IPS-11a (cell line): ENCODE results near the gene DTL.

ENCODE experiments used
- H3K4me3 ChIP-seq: one replicate; pipeline ENCODE4 v1.5.1; 2013; ENCODE audit warnings: low read depth, low read length, control low read depth

DTL gene

DNA sequence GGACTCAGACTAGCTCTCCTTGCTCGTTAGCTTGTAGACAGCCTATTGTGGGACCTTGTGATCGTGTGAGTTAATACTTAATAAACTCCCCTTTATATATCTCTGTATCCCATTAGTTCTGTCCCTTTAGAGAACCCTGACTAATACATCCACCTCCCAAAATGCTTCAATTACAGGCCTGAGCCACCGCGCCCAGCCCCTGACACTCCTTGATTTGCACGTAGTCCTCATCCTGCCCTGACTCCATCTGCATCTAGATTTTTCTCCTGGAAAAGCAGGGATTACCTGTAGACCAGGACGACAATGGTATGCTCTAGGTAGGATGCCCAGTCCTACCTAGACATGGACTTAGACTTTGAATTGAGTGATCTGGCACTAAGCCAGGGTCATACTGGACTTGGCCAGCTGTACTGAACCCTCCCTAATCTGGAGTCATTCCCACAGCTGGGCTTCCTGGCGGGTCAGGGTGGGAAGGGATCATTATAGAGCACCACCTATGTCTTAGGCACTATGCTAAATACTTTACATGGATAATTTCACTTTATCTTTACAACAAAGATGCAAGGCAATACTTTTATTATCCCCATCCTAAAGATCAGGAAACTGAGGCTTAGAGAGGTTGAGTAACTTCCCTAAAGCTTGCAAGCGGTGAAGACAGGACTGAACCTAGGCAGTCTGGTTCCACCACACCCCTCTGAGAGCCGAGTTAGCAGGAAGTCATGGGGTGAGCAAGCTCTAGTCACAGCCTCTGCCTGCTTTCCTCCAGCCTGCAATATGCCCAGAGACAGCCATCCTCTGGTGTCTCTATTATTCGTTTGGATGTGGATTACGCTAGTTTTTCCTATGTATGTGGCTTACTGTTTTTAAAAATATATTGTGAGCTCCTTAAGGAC is 89.4 kb downstream of the DTL start:
- H3K4me3 ChIP-seq: no peak overlapping the region

DNA sequence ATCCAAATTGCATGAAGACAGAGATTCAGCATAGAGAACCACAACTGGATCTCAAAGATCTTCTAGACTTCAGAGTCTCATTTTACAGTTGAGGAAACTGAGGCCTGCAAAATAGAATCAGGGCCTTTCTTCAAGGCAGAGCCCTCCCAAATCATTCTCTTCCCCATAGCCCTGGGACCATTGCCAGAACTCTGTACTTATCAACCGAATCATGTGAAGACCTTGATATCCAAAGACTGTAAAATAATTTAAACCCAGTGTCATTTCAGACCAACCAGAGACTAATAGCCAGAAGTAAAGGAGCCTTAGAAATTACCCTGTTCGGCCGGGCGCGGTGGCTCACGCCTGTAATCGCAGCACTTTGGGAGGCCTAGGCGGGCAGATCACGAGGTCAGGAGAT is 90.1 kb downstream of the DTL start:
- H3K4me3 ChIP-seq: no peak overlapping the region

DNA sequence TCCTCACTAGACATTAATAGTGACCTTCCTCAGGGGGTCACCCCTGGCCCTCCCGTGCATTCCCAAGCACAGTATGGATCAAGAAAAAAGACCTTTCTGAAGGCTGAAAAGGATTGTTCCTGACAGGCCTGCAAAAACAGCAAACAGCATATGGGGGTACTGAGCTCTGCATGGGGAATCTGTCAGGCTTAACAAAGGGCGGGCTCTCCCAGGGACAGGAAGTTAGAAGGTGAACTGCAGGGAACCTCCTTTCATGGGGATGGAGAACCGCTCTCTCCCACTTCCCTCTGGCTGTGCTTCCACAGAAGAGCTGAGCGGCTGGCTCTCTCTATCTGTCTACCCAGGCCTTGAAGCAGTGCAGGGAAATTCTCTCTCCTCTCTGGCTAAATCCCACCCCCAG is 91.7 kb downstream of the DTL start:
- H3K4me3 ChIP-seq: no peak overlapping the region

DNA sequence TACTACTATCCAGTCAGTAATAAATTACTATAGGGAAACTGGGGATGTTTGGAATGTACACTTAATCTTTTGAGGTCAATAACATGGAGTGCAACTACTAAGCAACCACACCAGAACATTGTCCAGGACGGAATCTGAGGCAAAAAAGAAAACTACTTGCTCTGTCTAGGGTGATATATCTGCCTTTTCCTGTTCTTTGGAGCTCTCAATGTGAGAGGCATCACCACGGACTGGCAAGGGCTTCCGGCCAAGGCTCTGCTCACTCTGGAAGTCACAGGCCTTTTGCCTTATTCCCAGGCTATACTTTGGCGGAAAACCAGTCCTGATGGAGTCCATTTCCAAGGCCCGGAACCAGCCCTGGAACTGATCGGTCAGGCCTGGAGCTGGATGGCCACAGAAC is 94.2 kb downstream of the DTL start:
- no peak overlapping the region for H3K4me3 ChIP-seq

DNA sequence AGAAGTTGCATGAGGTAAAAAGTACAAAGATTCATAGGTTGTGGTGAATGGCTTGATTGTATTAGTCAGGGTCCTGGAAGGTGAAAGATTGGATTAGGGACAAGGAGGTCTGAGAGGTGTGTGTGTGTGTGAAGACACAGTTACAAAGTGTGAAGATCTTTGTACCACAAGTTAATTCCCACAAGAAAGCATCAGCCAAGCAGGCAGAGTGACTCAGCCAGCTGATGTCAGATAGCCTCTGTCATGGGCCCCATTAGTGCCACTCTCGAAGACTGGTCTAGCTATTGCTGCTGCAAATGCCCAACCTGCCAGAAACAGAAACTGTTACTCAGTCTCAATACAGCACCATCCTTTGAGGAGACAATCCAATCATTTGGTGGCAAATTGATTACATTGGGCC is 96.5 kb downstream of the DTL start:
- no peak overlapping the region for H3K4me3 ChIP-seq

DNA sequence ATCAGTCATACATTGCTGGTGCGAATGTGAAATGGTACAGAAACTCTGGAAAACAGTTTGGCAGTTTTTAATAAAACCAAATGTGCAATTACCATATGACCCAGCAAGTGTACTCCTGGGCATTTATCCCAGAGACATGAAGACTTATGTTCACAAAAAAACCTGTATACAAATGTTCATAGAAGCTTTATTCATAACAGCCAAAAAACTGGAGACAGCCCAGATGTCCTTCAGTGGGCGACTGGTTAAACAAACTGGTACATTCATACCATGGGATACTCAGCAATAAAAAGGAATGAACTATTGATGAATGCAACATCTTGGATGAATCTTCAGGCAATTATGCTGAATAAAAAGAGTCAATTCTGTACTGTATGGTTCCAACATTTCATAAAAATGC is 97.8 kb downstream of the DTL start:
- H3K4me3 ChIP-seq: no peak overlapping the region

DNA sequence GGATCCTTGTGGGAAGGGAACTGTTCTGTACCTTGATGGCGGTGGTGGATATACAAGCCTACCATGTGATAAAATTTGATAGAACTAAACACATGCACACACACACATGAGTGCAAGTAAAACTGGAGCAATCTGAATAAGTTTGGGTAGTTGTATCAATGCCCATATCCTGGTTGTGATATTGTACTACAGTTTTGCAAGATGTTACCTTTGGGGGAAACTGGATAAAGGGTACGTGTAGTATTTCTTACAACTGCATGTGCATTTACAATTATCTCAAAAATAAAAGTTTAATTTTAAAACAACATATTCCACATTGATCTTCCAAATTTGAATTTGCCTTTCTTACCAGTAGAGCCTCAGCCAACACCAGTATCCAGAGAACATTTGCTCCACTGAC is 99.6 kb downstream of the DTL start:
- H3K4me3 ChIP-seq: no peak overlapping the region

DNA sequence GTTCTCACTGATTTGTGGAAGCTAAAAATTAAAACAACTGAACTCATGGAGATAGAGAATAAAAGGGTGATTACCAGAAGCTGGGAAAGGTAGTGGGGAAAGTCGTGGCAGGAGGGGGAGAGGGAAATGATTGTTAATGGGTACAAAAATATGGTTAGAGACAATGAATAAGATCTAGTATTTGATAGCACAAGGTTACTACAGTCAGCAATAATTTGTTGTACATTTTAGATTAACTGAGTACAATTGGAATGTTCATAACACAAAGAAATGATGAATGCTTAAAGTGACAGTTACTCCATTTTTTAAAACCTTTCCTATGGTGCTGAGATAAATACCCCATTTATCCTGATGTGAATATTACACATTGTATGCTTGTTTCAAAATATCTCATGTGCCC is 102.3 kb downstream of the DTL start:
- H3K4me3 ChIP-seq: no peak overlapping the region

DNA sequence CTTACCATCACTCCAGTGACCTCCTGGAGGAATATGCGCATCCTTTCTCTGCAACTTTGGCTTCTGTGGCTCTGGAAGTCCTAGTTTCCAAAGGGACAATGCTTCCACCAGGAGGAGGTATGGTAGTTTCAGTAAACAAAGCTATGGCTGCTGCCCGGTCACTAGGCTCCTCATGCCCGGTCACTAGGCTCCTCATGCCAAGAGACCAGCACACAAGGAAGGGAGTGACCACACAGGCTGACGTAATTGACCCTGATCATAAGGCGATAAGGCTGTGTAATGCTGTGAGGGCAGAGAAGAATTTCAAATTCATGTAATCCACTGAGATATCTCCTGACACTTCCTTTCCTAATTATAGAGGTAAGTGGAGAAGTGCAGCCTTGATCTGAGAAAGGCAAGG is 102.9 kb downstream of the DTL start:
- H3K4me3 ChIP-seq: no peak overlapping the region

DNA sequence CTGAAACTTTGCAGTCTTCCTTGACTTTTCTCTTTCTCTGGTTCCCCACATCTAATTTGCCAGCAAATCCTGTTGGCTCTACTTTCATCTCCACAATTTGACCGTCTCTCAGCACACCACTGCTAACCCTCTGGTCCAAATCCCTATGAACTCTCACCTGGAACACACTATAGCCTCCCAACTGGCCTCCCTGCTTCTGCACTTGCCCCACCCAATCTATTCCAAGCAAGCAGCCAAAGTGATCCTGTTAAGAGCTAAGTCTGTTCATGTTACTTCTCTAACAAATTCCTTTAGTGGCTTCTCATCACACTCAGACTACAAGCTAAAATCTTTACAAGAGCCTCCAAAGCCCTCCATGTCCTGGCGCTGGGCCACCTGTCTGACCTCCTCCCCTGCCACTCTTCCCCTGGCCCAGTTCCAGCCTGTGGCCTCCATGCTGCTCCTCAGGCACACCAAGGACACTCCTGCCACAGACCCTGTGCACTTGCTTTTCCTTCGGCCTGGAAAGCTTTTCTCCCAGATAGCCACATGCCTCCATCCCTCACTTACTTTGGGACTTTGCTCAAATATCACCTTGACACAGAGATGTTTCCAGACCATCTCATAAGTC is 104.1 kb downstream of the DTL start:
- no peak overlapping the region for H3K4me3 ChIP-seq

DNA sequence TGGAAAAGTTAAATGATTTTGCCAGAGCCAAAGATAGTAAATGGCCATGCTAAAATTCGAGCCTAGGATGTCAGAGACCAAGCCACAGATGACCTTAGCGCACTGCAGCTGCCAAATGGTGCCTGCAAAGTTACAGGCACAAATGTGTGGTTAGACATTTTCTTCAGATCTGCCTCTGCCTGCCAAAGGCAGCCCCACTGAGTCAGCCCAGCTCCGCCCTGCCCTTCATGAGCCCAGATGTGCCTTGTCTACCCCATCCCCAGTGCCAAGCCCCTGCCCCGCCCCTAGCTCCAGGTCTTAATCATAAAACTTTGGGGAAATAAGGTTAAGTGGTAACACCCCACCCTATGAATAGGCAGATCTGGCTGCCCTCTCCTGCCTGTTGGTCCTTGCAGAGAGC is 105.9 kb downstream of the DTL start:
- no peak overlapping the region for H3K4me3 ChIP-seq

DNA sequence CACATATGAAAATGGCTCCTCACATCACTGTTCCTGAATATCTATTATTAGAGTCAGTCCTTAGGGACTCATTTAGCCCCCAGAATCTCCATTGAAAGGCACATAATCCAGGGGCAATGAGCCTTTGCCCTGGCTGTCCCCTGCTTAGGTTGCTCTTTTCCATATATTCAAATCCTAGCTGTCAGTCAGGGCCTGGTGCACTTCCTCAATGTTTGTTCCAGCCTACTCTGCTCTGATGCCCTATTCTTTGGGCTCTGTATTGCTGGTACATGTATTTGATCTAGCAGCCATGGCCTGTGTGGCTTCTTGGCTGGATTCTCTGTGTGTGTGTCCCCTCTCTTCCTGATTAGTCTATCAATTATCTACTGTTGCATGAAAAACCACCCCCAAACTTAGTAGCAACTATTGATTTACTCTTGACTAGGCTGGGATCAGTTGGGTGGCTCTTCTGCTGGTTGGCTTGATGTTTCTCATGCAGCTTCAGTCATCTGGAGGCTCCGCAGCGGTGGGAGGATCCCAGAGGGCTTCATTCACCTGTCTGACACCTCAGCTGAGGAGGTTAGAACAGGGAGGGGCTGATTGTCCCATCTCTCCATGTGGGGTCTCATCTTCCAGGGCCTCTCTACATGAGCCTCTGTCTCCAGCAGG is 107.5 kb downstream of the DTL start:
- no peak overlapping the region for H3K4me3 ChIP-seq

DNA sequence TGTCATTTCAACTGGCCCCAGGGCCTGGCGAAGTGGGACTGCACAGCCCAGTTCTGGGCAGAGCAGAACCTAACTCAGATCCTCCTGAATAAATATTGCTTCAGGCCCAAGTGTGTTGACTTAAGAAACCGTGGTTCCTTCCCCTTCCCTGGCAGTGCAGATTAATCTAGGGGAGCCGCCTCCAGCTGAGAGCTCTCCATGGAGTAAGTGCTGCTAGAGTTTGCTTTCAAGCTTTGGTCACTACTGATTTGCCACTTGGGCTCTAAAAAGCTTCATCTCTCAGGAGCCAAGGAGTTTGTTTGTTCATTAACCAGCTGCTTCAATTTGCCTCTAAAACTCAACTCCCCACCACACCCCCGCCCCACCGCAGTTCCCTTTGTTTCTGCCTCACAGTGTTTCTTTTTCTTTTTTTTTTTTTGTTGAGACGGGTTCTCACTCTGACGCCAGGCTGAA is 112.1 kb downstream of the DTL start:
- H3K4me3 ChIP-seq: no peak overlapping the region

DNA sequence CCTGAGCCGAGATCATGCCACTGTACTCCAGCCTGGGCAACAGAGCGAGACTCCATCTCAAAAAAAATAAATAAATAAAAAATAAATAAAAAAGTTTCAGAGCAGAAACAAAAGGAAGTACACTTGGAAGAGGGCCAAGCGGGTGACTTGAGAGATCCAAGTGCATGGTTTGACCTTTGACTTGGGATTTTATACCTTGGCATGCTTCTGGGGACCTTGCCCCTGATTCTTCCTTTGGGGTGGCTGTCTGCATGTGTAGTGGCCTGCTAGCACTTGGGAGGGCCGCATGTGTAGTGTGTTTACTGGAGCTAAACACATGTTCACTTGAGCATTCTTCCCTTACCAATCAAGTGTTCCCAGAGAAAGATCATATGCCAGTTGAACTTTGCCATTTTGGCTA is 114.0 kb downstream of the DTL start:
- no peak overlapping the region for H3K4me3 ChIP-seq

DNA sequence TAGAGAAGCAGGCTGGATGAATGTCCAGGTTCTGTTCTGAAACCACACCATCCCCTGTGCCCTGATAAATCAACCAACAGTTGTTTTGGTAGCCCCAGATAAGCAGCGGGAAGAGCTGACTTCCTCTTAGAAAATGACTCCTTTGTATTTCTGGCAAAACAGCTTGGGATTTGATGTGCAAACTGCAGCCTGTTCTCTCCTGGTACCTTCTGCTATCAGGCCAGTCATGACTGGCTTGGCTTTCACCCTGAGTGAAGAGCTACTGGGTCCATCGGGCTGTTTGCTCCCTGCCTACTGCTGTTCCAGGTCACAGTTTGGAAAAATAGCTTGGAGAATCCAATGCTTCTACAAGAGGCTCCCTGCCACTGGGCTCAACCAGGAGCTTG is 116.8 kb downstream of the DTL start:
- no peak overlapping the region for H3K4me3 ChIP-seq

DNA sequence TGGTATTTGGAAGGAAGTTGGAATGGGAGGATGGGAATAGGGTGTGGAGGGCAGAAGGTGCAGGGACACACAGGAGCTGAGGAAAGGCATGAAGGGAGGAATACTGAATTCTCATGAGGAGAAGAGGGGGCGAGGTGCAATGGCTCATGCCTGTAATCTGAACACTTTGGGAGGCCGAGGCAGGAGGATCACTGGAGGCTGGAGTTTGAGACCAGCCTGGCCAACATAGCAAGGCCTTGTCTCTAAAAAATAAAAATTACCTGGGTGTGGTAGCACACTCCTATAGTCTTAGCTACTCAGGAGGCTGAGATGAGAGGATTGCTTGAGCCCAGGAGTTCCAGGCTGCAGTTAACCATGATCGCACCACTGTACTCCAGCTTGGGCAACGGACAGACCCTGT is 117.3 kb downstream of the DTL start:
- no peak overlapping the region for H3K4me3 ChIP-seq

DNA sequence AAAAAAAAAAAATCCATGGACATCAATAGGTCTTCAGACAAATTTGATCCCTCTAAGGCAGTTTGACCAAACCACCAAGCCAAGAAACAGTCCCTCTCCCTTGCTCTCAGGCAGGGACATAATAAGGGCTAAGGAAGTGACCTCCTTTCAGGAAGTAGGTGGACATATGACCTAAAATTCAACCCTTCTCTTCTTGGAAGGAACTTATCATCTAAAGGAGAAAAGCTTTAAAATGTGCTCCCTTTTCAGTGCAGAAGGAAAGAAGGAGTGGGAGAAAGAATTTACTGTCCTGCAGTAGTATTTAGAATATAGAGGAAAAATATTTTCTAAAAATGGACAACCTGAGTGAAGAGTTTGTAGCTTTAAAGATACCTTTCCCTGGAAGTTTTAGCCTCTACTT is 118.1 kb downstream of the DTL start:
- H3K4me3 ChIP-seq: no peak overlapping the region
